Erythroblast (primary cell): ENCODE measurements around the gene STXBP4.

ENCODE experiments used
- GATA1 ChIP-seq: IDR thresholded peaks from 2 replicates; pipeline ENCODE4 v1.6.1; 2011; ENCODE audit warnings: low read depth, mild to moderate bottlenecking, control low read depth, low read length, moderate library complexity
- POLR2A ChIP-seq: IDR thresholded peaks from 2 replicates; pipeline ENCODE4 v1.6.1; 2011; ENCODE audit warnings: mild to moderate bottlenecking, low read length

GRCh38 chr17:55157165-55157564 lies 188.6 kb downstream of the STXBP4 start:
- no peak for TF ChIP-seq POLR2A
- TF ChIP-seq GATA1 = no peak
